Measurements from ENCODE around the gene DNAH5. TPM values are rescaled to one million over a fixed set of nuclear protein-coding genes. Genes with fewer than 3 reads are reported as not detected.
A peak's percentile ranks its signal among the peaks of the same experiment; 100 is the strongest.

Gene DNAH5
- polyA plus RNA-seq, 3 donors = not detected

- no peak for DNase-seq
- no peaks in the 10 kb centered on the region for H3K79me2 ChIP-seq (ENCODE audit: insufficient read depth, low read length)
- WGBS (ENCODE audit: insufficient coverage) = no CpG with 5 or more reads among the region's 2 CpGs
- no peak overlapping the region for H3K9ac ChIP-seq (ENCODE audit: insufficient read depth, low read length, poor library complexity, severe bottlenecking)
- H3K4me3 ChIP-seq (replicated peaks in 1 of 3; ENCODE audit: low read depth in 2 of 3, low read length in 3 of 3) = no peak overlapping the region
- Mint-ChIP-seq H3K9me3 (peaks cover 0 to 1% (median 0%) of the 10 kb centered on the region in 7 donors), H3K4me1 (peaks cover 1% of the 10 kb centered on the region), H3K36me3 (no peaks in the 10 kb centered on the region), H3K4me3 (no peak overlapping the region), H3K27ac (no peak overlapping the region), H3K27me3 (ENCODE audit: low read depth in 3 of 3) (peaks cover 5 to 19% (median 6%) of the 10 kb centered on the region in 3 donors)
- H3K27me3 ChIP-seq (ENCODE audit: control insufficient read depth in 2 of 2, insufficient read depth in 2 of 2, low read length in 2 of 2) = no peaks in the 10 kb centered on the region
- no peak for TF ChIP-seq CTCF (IDR thresholded peaks at IDR 0.05)
- H3K27ac ChIP-seq (ENCODE audit: low read depth in 1 of 2, low read length in 2 of 2) = no peak overlapping the region
- H3K9me3 ChIP-seq (replicated peaks in 1 of 2; ENCODE audit: control insufficient read depth in 1 of 2, insufficient read depth in 1 of 2, low read length in 2 of 2) = no peaks in the 10 kb centered on the region
- H4K20me1 ChIP-seq (ENCODE audit: insufficient read depth, low read length) = no peaks in the 10 kb centered on the region
- no peak overlapping the region for H2AFZ ChIP-seq (ENCODE audit: insufficient read depth, low read depth, low read length, poor library complexity, severe bottlenecking)
- intact Hi-C loops (cut with micrococcal nuclease) = loop anchor here (5.0 to 10.0 kb wide), 2 partner anchors 282 to 655 kb away; no protein-coding TSS in a partner anchor
- no peak overlapping the region for H3K4me2 ChIP-seq (replicated peaks; ENCODE audit: extremely low read depth, low read length, poor library complexity, severe bottlenecking)
- H3K36me3 ChIP-seq (replicated peaks in 1 of 2; ENCODE audit: control insufficient read depth in 1 of 2, insufficient read depth in 2 of 2, low read length in 2 of 2) = no peaks in the 10 kb centered on the region
- no peaks in the 10 kb centered on the region for H3K4me1 ChIP-seq (ENCODE audit: control insufficient read depth in 1 of 2, insufficient read depth in 2 of 2, low read length in 2 of 2)
Observed at GRCh38 chr5:13989832-13990231, 45.3 kb upstream of the DNAH5 start.

- no peak overlapping the region for H3K4me2 ChIP-seq (replicated peaks; ENCODE audit: extremely low read depth, low read length, poor library complexity, severe bottlenecking)
- H3K9me3 Mint-ChIP-seq = peaks cover 0 to 1% (median 0%) of the 10 kb centered on the region in 7 donors
- no peak overlapping the region for H3K27ac ChIP-seq (ENCODE audit: low read depth in 1 of 2, low read length in 2 of 2)
- WGBS (ENCODE audit: insufficient coverage) = 100% methylated on average over 1 of the region's 7 CpGs
- no peaks in the 10 kb centered on the region for H3K36me3 ChIP-seq (replicated peaks in 1 of 2; ENCODE audit: control insufficient read depth in 1 of 2, insufficient read depth in 2 of 2, low read length in 2 of 2)
- H3K4me1 Mint-ChIP-seq = peaks cover 1% of the 10 kb centered on the region
- no peaks in the 10 kb centered on the region for H3K36me3 Mint-ChIP-seq
- no peaks in the 10 kb centered on the region for H3K27me3 ChIP-seq (ENCODE audit: control insufficient read depth in 2 of 2, insufficient read depth in 2 of 2, low read length in 2 of 2)
- peaks cover 2 to 14% (median 2%) of the 10 kb centered on the region in 3 donors for H3K27me3 Mint-ChIP-seq (ENCODE audit: low read depth in 3 of 3)
- no peaks in the 10 kb centered on the region for H3K79me2 ChIP-seq (ENCODE audit: insufficient read depth, low read length)
- H3K27ac Mint-ChIP-seq = no peak overlapping the region
- TF ChIP-seq CTCF (IDR thresholded peaks at IDR 0.05) = peak; percentile 87
- DNase-seq = peak; percentile 7 to 25 (median 15)
- H3K9ac ChIP-seq (ENCODE audit: insufficient read depth, low read length, poor library complexity, severe bottlenecking) = no peak overlapping the region
- no peaks in the 10 kb centered on the region for H3K4me1 ChIP-seq (ENCODE audit: control insufficient read depth in 1 of 2, insufficient read depth in 2 of 2, low read length in 2 of 2)
- peak overlapping the region in 1 of 2 donors; percentile 11 for H3K4me3 Mint-ChIP-seq
- H3K9me3 ChIP-seq (replicated peaks in 1 of 2; ENCODE audit: control insufficient read depth in 1 of 2, insufficient read depth in 1 of 2, low read length in 2 of 2) = no peaks in the 10 kb centered on the region
- H4K20me1 ChIP-seq (ENCODE audit: insufficient read depth, low read length) = no peaks in the 10 kb centered on the region
- H3K4me3 ChIP-seq (replicated peaks in 1 of 3; ENCODE audit: low read depth in 2 of 3, low read length in 3 of 3) = no peak overlapping the region
- no peak overlapping the region for H2AFZ ChIP-seq (ENCODE audit: insufficient read depth, low read depth, low read length, poor library complexity, severe bottlenecking)
- intact Hi-C loops (cut with micrococcal nuclease) = loop anchor here (5.0 to 10.0 kb wide), 2 partner anchors 284 to 657 kb away; no protein-coding TSS in a partner anchor
Observed at GRCh38 chr5:13987843-13988464, 43.5 kb upstream of the DNAH5 start.
